ENCODE results near the gene CCDC24. TPM values are rescaled to one million over a fixed set of nuclear protein-coding genes. Genes with fewer than 3 reads are reported as not detected.

CCDC24 gene
- polyA plus RNA-seq, 1 donor = 1.9 TPM

- DNase-seq = no peak
Measured at GRCh38 chr1:44044071-44044801, 52.8 kb downstream of the CCDC24 start.

- no peak for DNase-seq
Measured at GRCh38 chr1:44045064-44045463, 53.7 kb downstream of the CCDC24 start.

Other genes starting within 250 kb of the CCDC24 start
- gene ARTN, start 57.8 kb upstream of the CCDC24 start, polyA plus RNA-seq (ENCODE audit: insufficient read length) = 1.1 TPM
- gene IPO13, start 44.6 kb upstream of the CCDC24 start, polyA plus RNA-seq (ENCODE audit: insufficient read length) = 29.2 TPM
- gene DPH2, start 21.6 kb upstream of the CCDC24 start, polyA plus RNA-seq (ENCODE audit: insufficient read length) = 19.5 TPM
- gene ATP6V0B, start 16.6 kb upstream of the CCDC24 start, polyA plus RNA-seq (ENCODE audit: insufficient read length) = 50.4 TPM
- gene B4GALT2, start 12.4 kb upstream of the CCDC24 start, polyA plus RNA-seq (ENCODE audit: insufficient read length) = 41.5 TPM
- 5.1 TPM for gene SLC6A9, start 39.9 kb downstream of the CCDC24 start, polyA plus RNA-seq (ENCODE audit: insufficient read length)
- not detected for gene KLF17, start 127.2 kb downstream of the CCDC24 start, polyA plus RNA-seq (ENCODE audit: insufficient read length)
- not detected for gene KLF18, start 150.0 kb downstream of the CCDC24 start, polyA plus RNA-seq (ENCODE audit: insufficient read length)
- 45.2 TPM for gene DMAP1, start 221.9 kb downstream of the CCDC24 start, polyA plus RNA-seq (ENCODE audit: insufficient read length)

Measured in hindlimb muscle (tissue), 1 donor.